ENCODE results near the gene GORASP1. TPM values are rescaled to one million over a fixed set of nuclear protein-coding genes. Genes with fewer than 3 reads are reported as not detected.

Gene GORASP1
- total RNA-seq, 4 donors from 2014 or later = 29.0 to 45.2 (median 34.4) TPM

DNA sequence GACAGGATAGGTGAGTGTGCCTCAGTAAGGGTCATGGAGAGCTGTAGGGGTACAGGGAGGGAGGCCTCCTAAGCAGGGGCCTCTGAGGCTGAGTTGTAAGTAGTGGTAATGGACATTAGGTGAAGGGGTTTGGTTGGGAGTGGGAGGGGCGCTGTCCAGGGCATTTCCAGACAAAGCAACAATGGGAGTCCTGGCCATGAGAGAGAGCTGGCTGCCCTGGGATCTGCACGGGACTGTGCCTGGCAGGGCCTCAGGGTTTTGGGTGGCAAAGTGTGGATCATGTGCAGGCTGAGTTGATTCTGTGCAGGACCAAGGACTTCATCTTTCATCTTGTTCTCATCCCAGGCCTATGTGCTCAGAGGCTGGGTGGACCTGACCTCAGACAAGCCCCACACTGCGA lies 4.7 kb upstream of the GORASP1 start:
- TF ChIP-seq, protein P1, sequence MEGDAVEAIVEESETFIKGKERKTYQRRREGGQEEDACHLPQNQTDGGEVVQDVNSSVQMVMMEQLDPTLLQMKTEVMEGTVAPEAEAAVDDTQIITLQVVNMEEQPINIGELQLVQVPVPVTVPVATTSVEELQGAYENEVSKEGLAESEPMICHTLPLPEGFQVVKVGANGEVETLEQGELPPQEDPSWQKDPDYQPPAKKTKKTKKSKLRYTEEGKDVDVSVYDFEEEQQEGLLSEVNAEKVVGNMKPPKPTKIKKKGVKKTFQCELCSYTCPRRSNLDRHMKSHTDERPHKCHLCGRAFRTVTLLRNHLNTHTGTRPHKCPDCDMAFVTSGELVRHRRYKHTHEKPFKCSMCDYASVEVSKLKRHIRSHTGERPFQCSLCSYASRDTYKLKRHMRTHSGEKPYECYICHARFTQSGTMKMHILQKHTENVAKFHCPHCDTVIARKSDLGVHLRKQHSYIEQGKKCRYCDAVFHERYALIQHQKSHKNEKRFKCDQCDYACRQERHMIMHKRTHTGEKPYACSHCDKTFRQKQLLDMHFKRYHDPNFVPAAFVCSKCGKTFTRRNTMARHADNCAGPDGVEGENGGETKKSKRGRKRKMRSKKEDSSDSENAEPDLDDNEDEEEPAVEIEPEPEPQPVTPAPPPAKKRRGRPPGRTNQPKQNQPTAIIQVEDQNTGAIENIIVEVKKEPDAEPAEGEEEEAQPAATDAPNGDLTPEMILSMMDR (IDR thresholded peaks at IDR 0.05; ENCODE audit: low read depth) = no peak

DNA sequence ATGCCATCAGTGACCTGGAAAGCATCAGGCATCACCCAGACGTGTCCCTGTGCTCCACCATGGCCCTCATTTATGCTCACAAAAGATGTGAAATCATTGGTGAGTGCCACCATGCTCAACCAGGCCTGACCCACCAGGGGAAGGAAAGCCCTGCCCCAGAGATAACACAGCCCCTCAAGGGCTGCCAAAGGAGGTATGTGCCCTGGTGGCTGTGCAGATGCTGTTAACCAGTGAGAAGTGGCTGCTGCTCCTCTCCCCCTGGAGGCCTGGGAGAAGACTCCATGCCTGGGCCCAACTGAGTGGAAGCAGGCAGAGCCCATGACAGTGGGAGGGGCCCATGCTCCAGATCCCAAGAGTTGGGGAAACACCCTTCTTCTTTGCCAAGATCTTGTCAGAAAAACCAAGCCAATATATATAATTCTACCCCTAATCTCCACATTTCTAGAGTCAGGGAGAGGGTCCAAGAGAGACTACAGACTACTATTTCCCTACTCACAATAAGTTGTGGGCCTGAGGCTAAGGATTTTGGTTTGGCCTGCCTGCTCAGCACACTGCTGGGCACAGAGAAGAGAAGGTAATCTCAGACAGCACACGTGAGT lies 2.7 kb upstream of the GORASP1 start:
- TF ChIP-seq, protein P1 (IDR thresholded peaks at IDR 0.05; ENCODE audit: low read depth) = no peak

DNA sequence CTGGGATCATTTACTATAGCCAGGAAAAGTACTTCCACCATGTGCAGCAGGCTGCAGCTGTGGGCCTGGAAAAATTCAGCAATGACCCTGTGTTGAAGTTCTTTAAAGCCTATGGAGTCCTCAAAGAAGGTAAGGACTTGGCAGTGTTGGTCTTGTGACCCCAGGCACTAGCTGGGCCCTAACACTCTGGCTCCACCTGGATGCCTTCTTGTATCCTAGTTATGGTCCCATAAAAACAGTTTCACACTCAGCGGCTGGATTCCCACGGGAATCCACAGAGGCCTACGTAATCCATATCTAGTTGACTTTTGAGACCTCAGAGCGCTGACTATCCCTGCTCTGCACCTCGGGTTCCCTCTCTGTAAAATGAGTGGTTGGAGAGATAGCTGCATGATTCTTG lies 1.7 kb upstream of the GORASP1 start:
- TF ChIP-seq, protein P1 (IDR thresholded peaks at IDR 0.05; ENCODE audit: low read depth) = no peak

DNA sequence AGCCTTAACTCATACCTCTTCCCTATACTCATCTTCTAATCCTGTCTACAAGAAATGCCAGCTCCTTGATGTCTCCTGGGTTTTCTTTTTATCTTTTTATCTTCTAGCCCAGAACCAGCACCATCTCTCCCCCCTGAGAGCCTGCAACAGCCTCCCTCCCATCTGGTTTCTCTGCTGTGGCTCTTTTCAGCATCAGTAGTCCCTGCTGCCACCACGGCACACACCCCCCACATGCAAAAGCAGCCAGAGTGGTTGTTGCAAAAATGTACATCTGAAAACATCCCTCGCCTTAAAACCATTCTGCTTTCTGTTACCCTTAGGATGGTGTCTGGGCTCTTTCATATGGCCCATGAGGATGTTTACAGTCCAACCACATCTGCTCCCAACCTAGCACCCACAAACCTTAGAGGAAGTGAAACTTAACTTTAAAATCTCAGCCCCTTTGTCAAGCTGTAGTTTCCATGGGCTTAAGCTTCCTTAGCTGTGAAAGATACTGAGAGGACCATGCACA lies 828 bp upstream of the GORASP1 start:
- TF ChIP-seq, protein P1 (IDR thresholded peaks at IDR 0.05; ENCODE audit: low read depth) = no peak

DNA sequence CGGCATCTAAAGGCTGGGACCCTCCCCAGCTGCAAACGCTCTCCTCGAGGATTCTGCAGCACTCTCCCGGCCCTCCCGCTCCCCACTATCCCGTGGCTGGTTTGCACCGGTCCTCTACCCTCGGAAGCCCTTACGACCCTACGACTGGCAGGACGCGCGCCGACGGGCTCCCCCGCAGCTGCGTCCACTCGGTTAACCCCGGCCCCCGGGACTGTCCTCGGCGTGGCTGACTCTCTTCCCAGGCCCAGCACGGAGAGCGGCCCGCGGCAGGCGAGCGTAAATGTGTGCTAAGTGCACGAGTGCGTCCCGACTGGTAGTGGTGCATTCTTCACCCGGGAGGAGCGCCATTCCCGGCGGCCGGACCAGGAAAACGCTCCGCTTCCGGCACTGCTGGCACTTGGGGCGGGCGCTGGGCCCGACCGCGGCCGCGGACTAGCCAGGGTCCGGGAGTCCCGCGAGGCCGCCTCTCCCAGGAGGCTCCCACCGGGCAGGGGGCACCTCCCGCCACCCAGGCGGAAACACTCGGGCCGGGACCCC lies 508 bp downstream of the GORASP1 start:
- TF ChIP-seq, protein P1 (IDR thresholded peaks at IDR 0.05; ENCODE audit: low read depth) = no peak

DNA sequence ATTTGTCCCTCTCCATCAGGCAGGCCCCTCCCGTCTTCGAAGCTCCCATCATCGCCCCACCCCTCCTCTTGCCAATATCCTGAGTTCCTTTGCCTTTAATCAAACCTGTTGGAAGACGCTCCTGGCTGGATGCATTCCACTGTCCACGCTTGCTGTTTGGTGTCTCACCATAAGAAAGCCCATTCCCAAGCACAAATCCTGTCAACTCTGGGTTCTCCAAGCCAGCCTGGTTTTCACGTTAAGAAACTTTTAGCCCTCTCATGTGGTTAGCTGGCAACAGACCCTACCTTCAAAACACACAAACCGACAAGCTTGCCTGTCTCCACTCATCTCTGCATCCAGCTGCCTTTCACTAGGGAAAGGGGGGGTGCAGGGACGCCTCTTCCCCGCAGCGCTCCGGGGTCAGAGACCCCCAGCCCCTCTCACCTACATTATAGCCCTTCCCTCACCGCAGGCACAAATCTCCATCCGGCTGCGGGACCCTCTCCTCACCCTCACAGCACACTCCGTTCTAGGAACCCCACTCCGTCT lies 1.1 kb downstream of the GORASP1 start:
- TF ChIP-seq, protein P1 (IDR thresholded peaks at IDR 0.05; ENCODE audit: low read depth) = no peak

DNA sequence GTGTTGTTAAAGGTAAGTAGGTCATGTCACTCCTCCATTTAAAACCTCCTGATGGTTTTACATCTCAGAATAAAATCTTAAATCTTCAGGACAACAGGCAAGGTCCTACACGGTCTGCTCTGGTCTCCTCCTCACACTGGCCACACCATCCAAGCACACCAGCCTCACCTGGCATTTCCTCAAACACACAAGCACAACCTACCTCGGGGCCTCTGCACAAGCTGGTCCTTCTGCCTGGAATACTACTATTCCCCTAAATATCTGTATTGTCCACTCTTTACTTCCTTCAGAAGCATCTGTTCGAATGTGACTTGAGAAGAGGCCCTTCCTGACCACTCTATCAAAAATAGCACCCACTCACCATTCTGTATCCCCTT lies 1.8 kb downstream of the GORASP1 start:
- TF ChIP-seq, protein P1 (IDR thresholded peaks at IDR 0.05; ENCODE audit: low read depth) = no peak

All from subcutaneous adipose tissue (tissue), 4 donors.